Measurements from ENCODE around the gene COL24A1. TPM values are rescaled to one million over a fixed set of nuclear protein-coding genes. Genes with fewer than 3 reads are reported as not detected.

The COL24A1 gene
- total and polyA plus RNA-seq, 2 of the 8 experiments (the other 6 are each of a cell fraction or from before 2014, with no cell fraction given): 0.23 to 1.1 TPM

- TF ChIP-seq CHD7 (IDR thresholded peaks at IDR 0.05; ENCODE audit: insufficient replicate concordance, low read length) (no peak), POU5F1 (IDR thresholded peaks at IDR 0.05; ENCODE audit: low read depth, low read length) (no peak)
These were observed 173.3 kb downstream of the COL24A1 start (continued) for GRCh38 chr1:85983316-85983715.

Measured in H1 (cell line).